Measurements from ENCODE around the gene RAB6B. TPM values are rescaled to one million over a fixed set of nuclear protein-coding genes. Genes with fewer than 3 reads are reported as not detected.

The RAB6B gene
- polyA plus RNA-seq, 1 donor (not counting 4 experiments of a cell fraction or from before 2014, with no cell fraction given), result 2.2 TPM

- dilution Hi-C loops (cut with MboI; ENCODE audit: extremely low pct_ligation_motif_present, low sequenced_read_pairs), result loop anchor here (5.0 kb wide), 1 partner anchor 50 kb away; no protein-coding TSS in a partner anchor
- no peak for FAIRE-seq
Measured at GRCh38 chr3:133872161-133872560, 23.5 kb downstream of the RAB6B start.

GRCh38 chr3:133871368-133872090 lies 24.2 kb downstream of the RAB6B start:
- H3K27me3 ChIP-seq (ENCODE audit: control insufficient read depth, extremely low read depth, insufficient read depth, low read length), result peaks cover 19% of the 10 kb centered on the region
- no peak overlapping the region for H3K9ac ChIP-seq (ENCODE audit: control insufficient read depth, extremely low read depth, insufficient read depth, low read length)
- H3K27ac ChIP-seq (ENCODE audit: control insufficient read depth, insufficient read depth, low read length), result no peak overlapping the region
- H3K4me2 ChIP-seq (ENCODE audit: control insufficient read depth, extremely low read depth, insufficient read depth, low read depth, low read length), result no peak overlapping the region
- no peaks in the 10 kb centered on the region for H3K9me3 ChIP-seq (ENCODE audit: control insufficient read depth, low read depth, low read length)
- no peaks in the 10 kb centered on the region for H3K4me1 ChIP-seq (ENCODE audit: control insufficient read depth, extremely low read depth, insufficient read depth, low read length)
- dilution Hi-C loops (cut with MboI; ENCODE audit: extremely low pct_ligation_motif_present, low sequenced_read_pairs), result loop anchor here (5.0 kb wide), 1 partner anchor 49 kb away; no protein-coding TSS in a partner anchor
- no peaks in the 10 kb centered on the region for H3K9me1 ChIP-seq (ENCODE audit: control insufficient read depth, extremely low read depth, insufficient read depth, low read length)
- H3K36me3 ChIP-seq (ENCODE audit: control insufficient read depth in 2 of 2, extremely low read depth in 1 of 2, insufficient read depth in 2 of 2, low read length in 2 of 2), result no peaks in the 10 kb centered on the region
- H4K20me1 ChIP-seq (ENCODE audit: control insufficient read depth, extremely low read depth, insufficient read depth, low read length), result no peaks in the 10 kb centered on the region
- no peak for TF ChIP-seq EZH2 (IDR thresholded peaks at IDR 0.05; ENCODE audit: low read length)
- TF ChIP-seq CTCF (optimal IDR thresholded peaks at IDR 0.05 in 1 of 3, IDR thresholded peaks at IDR 0.05 in 1 of 3, conservative IDR thresholded peaks at IDR 0.05 in 1 of 3; ENCODE audit: extremely low read depth in 1 of 3, insufficient read depth in 2 of 3, low read length in 3 of 3), result no peak
- DNase-seq (ENCODE audit: low read depth, low spot score) (no peak), FAIRE-seq (no peak)
- no peak overlapping the region for H3K4me3 ChIP-seq (ENCODE audit: control insufficient read depth in 2 of 3, extremely low read depth in 1 of 3, insufficient read depth in 2 of 3, low read depth in 1 of 3, low read length in 3 of 3)
- no peaks in the 10 kb centered on the region for H3K79me2 ChIP-seq (ENCODE audit: control insufficient read depth, insufficient read depth, low read length)
- no peak overlapping the region for H2AFZ ChIP-seq (ENCODE audit: control insufficient read depth, low read length)

More at GRCh38 chr3:133872161-133872560, 23.5 kb downstream of the RAB6B start:
- no peak overlapping the region for H3K4me3 ChIP-seq (ENCODE audit: control insufficient read depth in 2 of 3, extremely low read depth in 1 of 3, insufficient read depth in 2 of 3, low read depth in 1 of 3, low read length in 3 of 3)
- no peaks in the 10 kb centered on the region for H3K79me2 ChIP-seq (ENCODE audit: control insufficient read depth, insufficient read depth, low read length)
- H2AFZ ChIP-seq (ENCODE audit: control insufficient read depth, low read length), result no peak overlapping the region
- DNase-seq (ENCODE audit: low read depth, low spot score), result no peak
- no peaks in the 10 kb centered on the region for H4K20me1 ChIP-seq (ENCODE audit: control insufficient read depth, extremely low read depth, insufficient read depth, low read length)
- no peak overlapping the region for H3K4me2 ChIP-seq (ENCODE audit: control insufficient read depth, extremely low read depth, insufficient read depth, low read depth, low read length)
- TF ChIP-seq CTCF (optimal IDR thresholded peaks at IDR 0.05 in 1 of 3, IDR thresholded peaks at IDR 0.05 in 1 of 3, conservative IDR thresholded peaks at IDR 0.05 in 1 of 3; ENCODE audit: extremely low read depth in 1 of 3, insufficient read depth in 2 of 3, low read length in 3 of 3) (no peak), EZH2 (IDR thresholded peaks at IDR 0.05; ENCODE audit: low read length) (no peak)
- no peaks in the 10 kb centered on the region for H3K9me3 ChIP-seq (ENCODE audit: control insufficient read depth, low read depth, low read length)
- H3K9me1 ChIP-seq (ENCODE audit: control insufficient read depth, extremely low read depth, insufficient read depth, low read length), result no peaks in the 10 kb centered on the region
- no peaks in the 10 kb centered on the region for H3K4me1 ChIP-seq (ENCODE audit: control insufficient read depth, extremely low read depth, insufficient read depth, low read length)
- H3K36me3 ChIP-seq (ENCODE audit: control insufficient read depth in 2 of 2, extremely low read depth in 1 of 2, insufficient read depth in 2 of 2, low read length in 2 of 2), result no peaks in the 10 kb centered on the region
- H3K9ac ChIP-seq (ENCODE audit: control insufficient read depth, extremely low read depth, insufficient read depth, low read length), result no peak overlapping the region
- peaks cover 19% of the 10 kb centered on the region for H3K27me3 ChIP-seq (ENCODE audit: control insufficient read depth, extremely low read depth, insufficient read depth, low read length)
- H3K27ac ChIP-seq (ENCODE audit: control insufficient read depth, insufficient read depth, low read length), result no peak overlapping the region
